ENCODE data around the gene FAM228B. TPM values are rescaled to one million over a fixed set of nuclear protein-coding genes. Genes with fewer than 3 reads are reported as not detected.

Gene FAM228B
- polyA plus RNA-seq, 1 donor (not counting 4 experiments of a cell fraction or from before 2014, with no cell fraction given): 2.0 TPM

DNA sequence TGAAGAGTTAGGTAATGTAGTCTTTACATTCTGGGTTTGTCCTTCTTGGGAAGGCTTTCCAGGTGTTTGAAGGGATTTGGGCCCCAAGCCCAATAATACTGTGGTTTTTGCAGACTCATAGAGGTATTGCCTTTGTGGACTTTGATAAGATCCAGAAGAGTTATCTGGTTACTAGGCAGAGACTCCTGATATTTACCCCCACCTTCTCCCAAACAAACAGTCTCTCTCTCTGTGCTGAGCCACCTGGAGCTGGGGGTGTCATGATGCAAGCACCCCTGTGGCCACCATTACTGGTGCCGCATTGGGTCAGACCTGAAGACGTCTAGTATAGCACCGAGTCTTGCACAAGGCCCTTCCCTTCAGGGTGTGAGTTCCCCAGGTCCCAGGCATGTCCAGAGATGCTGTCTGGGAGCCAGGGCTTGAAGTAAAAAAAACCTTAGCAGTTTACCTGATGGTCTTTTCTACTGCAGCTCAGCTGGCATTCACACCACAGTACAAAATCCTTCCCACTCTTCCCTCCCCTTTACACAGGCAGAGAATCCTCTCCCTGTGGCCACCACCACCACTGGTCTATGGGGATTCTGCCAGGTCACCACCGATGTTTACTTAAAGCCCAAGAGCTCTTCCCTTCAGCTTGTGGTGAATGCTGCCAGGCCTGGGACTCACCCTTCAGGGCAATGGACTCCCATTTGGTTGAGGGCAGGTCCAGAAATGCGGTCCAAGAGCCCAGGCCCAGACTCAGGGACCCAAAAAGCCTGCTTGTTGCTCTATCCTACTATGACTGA is 29.3 kb downstream of the FAM228B start:
- no peak overlapping the region for H3K4me3 ChIP-seq (ENCODE audit: control insufficient read depth in 2 of 3, extremely low read depth in 1 of 3, insufficient read depth in 2 of 3, low read depth in 1 of 3, low read length in 3 of 3)
- DNase-seq (ENCODE audit: low read depth, low spot score) (no peak), FAIRE-seq (no peak)
- no peak overlapping the region for H2AFZ ChIP-seq (ENCODE audit: control insufficient read depth, low read length)
- H3K4me2 ChIP-seq (ENCODE audit: control insufficient read depth, extremely low read depth, insufficient read depth, low read depth, low read length): no peak overlapping the region
- H3K79me2 ChIP-seq (ENCODE audit: control insufficient read depth, insufficient read depth, low read length): no peaks in the 10 kb centered on the region
- dilution Hi-C loops (cut with MboI; ENCODE audit: extremely low pct_ligation_motif_present, low sequenced_read_pairs): no loop called here
- no peak overlapping the region for H3K9ac ChIP-seq (ENCODE audit: control insufficient read depth, extremely low read depth, insufficient read depth, low read length)
- no peaks in the 10 kb centered on the region for H3K9me1 ChIP-seq (ENCODE audit: control insufficient read depth, extremely low read depth, insufficient read depth, low read length)
- no peaks in the 10 kb centered on the region for H3K4me1 ChIP-seq (ENCODE audit: control insufficient read depth, extremely low read depth, insufficient read depth, low read length)
- H3K27me3 ChIP-seq (ENCODE audit: control insufficient read depth, extremely low read depth, insufficient read depth, low read length): no peaks in the 10 kb centered on the region
- H3K36me3 ChIP-seq (ENCODE audit: control insufficient read depth in 2 of 2, extremely low read depth in 1 of 2, insufficient read depth in 2 of 2, low read length in 2 of 2): no peaks in the 10 kb centered on the region
- no peak for TF ChIP-seq EZH2 (IDR thresholded peaks at IDR 0.05; ENCODE audit: low read length)
- TF ChIP-seq CTCF (optimal IDR thresholded peaks at IDR 0.05 in 1 of 3, IDR thresholded peaks at IDR 0.05 in 1 of 3, conservative IDR thresholded peaks at IDR 0.05 in 1 of 3; ENCODE audit: extremely low read depth in 1 of 3, insufficient read depth in 2 of 3, low read length in 3 of 3): no peak
- H4K20me1 ChIP-seq (ENCODE audit: control insufficient read depth, extremely low read depth, insufficient read depth, low read length): no peaks in the 10 kb centered on the region
- no peak overlapping the region for H3K27ac ChIP-seq (ENCODE audit: control insufficient read depth, insufficient read depth, low read length)
- H3K9me3 ChIP-seq (ENCODE audit: control insufficient read depth, low read depth, low read length): no peaks in the 10 kb centered on the region

- H4K20me1 ChIP-seq (ENCODE audit: control insufficient read depth, extremely low read depth, insufficient read depth, low read length): no peaks in the 10 kb centered on the region
- dilution Hi-C loops (cut with MboI; ENCODE audit: extremely low pct_ligation_motif_present, low sequenced_read_pairs): no loop called here
- H2AFZ ChIP-seq (ENCODE audit: control insufficient read depth, low read length): no peak overlapping the region
- H3K4me1 ChIP-seq (ENCODE audit: control insufficient read depth, extremely low read depth, insufficient read depth, low read length): no peaks in the 10 kb centered on the region
- no peak for DNase-seq (ENCODE audit: low read depth, low spot score)
- H3K9me3 ChIP-seq (ENCODE audit: control insufficient read depth, low read depth, low read length): no peaks in the 10 kb centered on the region
- no peak overlapping the region for H3K4me2 ChIP-seq (ENCODE audit: control insufficient read depth, extremely low read depth, insufficient read depth, low read depth, low read length)
- H3K27me3 ChIP-seq (ENCODE audit: control insufficient read depth, extremely low read depth, insufficient read depth, low read length): no peaks in the 10 kb centered on the region
- no peaks in the 10 kb centered on the region for H3K36me3 ChIP-seq (ENCODE audit: control insufficient read depth in 2 of 2, extremely low read depth in 1 of 2, insufficient read depth in 2 of 2, low read length in 2 of 2)
- no peak overlapping the region for H3K9ac ChIP-seq (ENCODE audit: control insufficient read depth, extremely low read depth, insufficient read depth, low read length)
- H3K27ac ChIP-seq (ENCODE audit: control insufficient read depth, insufficient read depth, low read length): no peak overlapping the region
- H3K79me2 ChIP-seq (ENCODE audit: control insufficient read depth, insufficient read depth, low read length): no peaks in the 10 kb centered on the region
- H3K9me1 ChIP-seq (ENCODE audit: control insufficient read depth, extremely low read depth, insufficient read depth, low read length): no peaks in the 10 kb centered on the region
- H3K4me3 ChIP-seq (ENCODE audit: control insufficient read depth in 2 of 3, extremely low read depth in 1 of 3, insufficient read depth in 2 of 3, low read depth in 1 of 3, low read length in 3 of 3): no peak overlapping the region
- FAIRE-seq: no peak
- TF ChIP-seq EZH2 (IDR thresholded peaks at IDR 0.05; ENCODE audit: low read length): no peak
- TF ChIP-seq CTCF (optimal IDR thresholded peaks at IDR 0.05 in 1 of 3, IDR thresholded peaks at IDR 0.05 in 1 of 3, conservative IDR thresholded peaks at IDR 0.05 in 1 of 3; ENCODE audit: extremely low read depth in 1 of 3, insufficient read depth in 2 of 3, low read length in 3 of 3): no peak
These were observed 30.2 kb downstream of the FAM228B start for GRCh38 chr2:24153478-24153877.

Data from keratinocyte (primary cell).